ENCODE measurements around the gene TGIF2. TPM values are rescaled to one million over a fixed set of nuclear protein-coding genes. Genes with fewer than 3 reads are reported as not detected.

TGIF2 gene
- polyA plus RNA-seq, 1 donor (not counting 4 experiments of a cell fraction or from before 2014, with no cell fraction given): 6.7 TPM

GRCh38 chr20:36544134-36545018 lies 29.0 kb upstream of the TGIF2 start:
- DNase-seq (ENCODE audit: low read depth, low spot score): no peak
- Histone ChIP-seq H3K79me2 (ENCODE audit: control insufficient read depth, insufficient read depth, low read length) (no peaks in the 10 kb centered on the region), H3K4me2 (ENCODE audit: control insufficient read depth, extremely low read depth, insufficient read depth, low read depth, low read length) (no peak overlapping the region), H3K27ac (ENCODE audit: control insufficient read depth, insufficient read depth, low read length) (no peak overlapping the region), H3K36me3 (ENCODE audit: control insufficient read depth in 2 of 2, extremely low read depth in 1 of 2, insufficient read depth in 2 of 2, low read length in 2 of 2) (no peaks in the 10 kb centered on the region), H2AFZ (ENCODE audit: control insufficient read depth, low read length) (no peak overlapping the region), H3K4me1 (ENCODE audit: control insufficient read depth, extremely low read depth, insufficient read depth, low read length) (no peaks in the 10 kb centered on the region), H3K27me3 (ENCODE audit: control insufficient read depth, extremely low read depth, insufficient read depth, low read length) (no peaks in the 10 kb centered on the region), H4K20me1 (ENCODE audit: control insufficient read depth, extremely low read depth, insufficient read depth, low read length) (no peaks in the 10 kb centered on the region), H3K9me3 (ENCODE audit: control insufficient read depth, low read depth, low read length) (no peaks in the 10 kb centered on the region), H3K9me1 (ENCODE audit: control insufficient read depth, extremely low read depth, insufficient read depth, low read length) (no peaks in the 10 kb centered on the region), H3K9ac (ENCODE audit: control insufficient read depth, extremely low read depth, insufficient read depth, low read length) (no peak overlapping the region), H3K4me3 (ENCODE audit: control insufficient read depth in 2 of 3, extremely low read depth in 1 of 3, insufficient read depth in 2 of 3, low read depth in 1 of 3, low read length in 3 of 3) (no peak overlapping the region)
- TF ChIP-seq CTCF (optimal IDR thresholded peaks at IDR 0.05 in 1 of 3, IDR thresholded peaks at IDR 0.05 in 1 of 3, conservative IDR thresholded peaks at IDR 0.05 in 1 of 3; ENCODE audit: extremely low read depth in 1 of 3, insufficient read depth in 2 of 3, low read length in 3 of 3) (no peak), EZH2 (IDR thresholded peaks at IDR 0.05; ENCODE audit: low read length) (no peak)
- dilution Hi-C loops (cut with MboI; ENCODE audit: extremely low pct_ligation_motif_present, low sequenced_read_pairs): no loop called here
- no peak for FAIRE-seq

- DNase-seq (ENCODE audit: low read depth, low spot score): no peak
- no peak overlapping the region for H3K4me3 ChIP-seq (ENCODE audit: control insufficient read depth in 2 of 3, extremely low read depth in 1 of 3, insufficient read depth in 2 of 3, low read depth in 1 of 3, low read length in 3 of 3)
- H3K27ac ChIP-seq (ENCODE audit: control insufficient read depth, insufficient read depth, low read length): no peak overlapping the region
- no peaks in the 10 kb centered on the region for H3K9me3 ChIP-seq (ENCODE audit: control insufficient read depth, low read depth, low read length)
- H3K4me2 ChIP-seq (ENCODE audit: control insufficient read depth, extremely low read depth, insufficient read depth, low read depth, low read length): no peak overlapping the region
- TF ChIP-seq CTCF (optimal IDR thresholded peaks at IDR 0.05 in 1 of 3, IDR thresholded peaks at IDR 0.05 in 1 of 3, conservative IDR thresholded peaks at IDR 0.05 in 1 of 3; ENCODE audit: extremely low read depth in 1 of 3, insufficient read depth in 2 of 3, low read length in 3 of 3): no peak
- TF ChIP-seq EZH2 (IDR thresholded peaks at IDR 0.05; ENCODE audit: low read length): no peak
- H2AFZ ChIP-seq (ENCODE audit: control insufficient read depth, low read length): no peak overlapping the region
- no peaks in the 10 kb centered on the region for H3K79me2 ChIP-seq (ENCODE audit: control insufficient read depth, insufficient read depth, low read length)
- H3K9ac ChIP-seq (ENCODE audit: control insufficient read depth, extremely low read depth, insufficient read depth, low read length): no peak overlapping the region
- H3K36me3 ChIP-seq (ENCODE audit: control insufficient read depth in 2 of 2, extremely low read depth in 1 of 2, insufficient read depth in 2 of 2, low read length in 2 of 2): no peaks in the 10 kb centered on the region
- H3K4me1 ChIP-seq (ENCODE audit: control insufficient read depth, extremely low read depth, insufficient read depth, low read length): peaks cover 5% of the 10 kb centered on the region
- dilution Hi-C loops (cut with MboI; ENCODE audit: extremely low pct_ligation_motif_present, low sequenced_read_pairs): no loop called here
- H3K27me3 ChIP-seq (ENCODE audit: control insufficient read depth, extremely low read depth, insufficient read depth, low read length): no peaks in the 10 kb centered on the region
- FAIRE-seq: no peak
- no peaks in the 10 kb centered on the region for H3K9me1 ChIP-seq (ENCODE audit: control insufficient read depth, extremely low read depth, insufficient read depth, low read length)
- no peaks in the 10 kb centered on the region for H4K20me1 ChIP-seq (ENCODE audit: control insufficient read depth, extremely low read depth, insufficient read depth, low read length)
Measured at GRCh38 chr20:36546111-36546736, 27.2 kb upstream of the TGIF2 start.

Data from keratinocyte (primary cell).